Gastroesophageal sphincter (tissue), 4 donors: ENCODE results near the gene SMC6. TPM values are rescaled to one million over a fixed set of nuclear protein-coding genes. Genes with fewer than 3 reads are reported as not detected.

Experiments used
- ATAC-seq: fragments of 150-250 bp; one replicate; pipeline ENCODE4 v1.9.1; 2016; ENCODE audit warnings: mild to moderate bottlenecking, moderate library complexity
- H3K27ac ChIP-seq, 4 donors: fragments of 200-600 bp; sonication (generic) in 3 of 4; 1 replicate in 3 of 4; 2 replicates in 1 of 4; pipeline ENCODE4 v1.5.1; 2016 to 2019
- H3K27me3 ChIP-seq: fragments of 200-600 bp; sonication (generic); one replicate; pipeline ENCODE4 v1.5.1; 2019
- H3K36me3 ChIP-seq, 2 donors: fragments of 200-600 bp; sonication (generic); one replicate each; pipeline ENCODE4 v1.5.1; 2019; ENCODE audit warnings: control low read depth in 1 of 2
- H3K4me1 ChIP-seq, 3 donors: fragments of 200-600 bp; sonication (generic); 1 replicate in 2 of 3; 2 replicates in 1 of 3; pipeline ENCODE4 v1.5.1; 2016 to 2019; ENCODE audit warnings: control low read depth in 2 of 3
- H3K4me3 ChIP-seq, 2 donors: fragments of 200-600 bp; sonication (generic); one replicate each; pipeline ENCODE4 v1.5.1; 2019; ENCODE audit warnings: mild to moderate bottlenecking in 1 of 2, moderate library complexity in 1 of 2
- H3K9me3 ChIP-seq, 3 donors: fragments of 200-600 bp; sonication (generic); one replicate each; pipeline ENCODE4 v1.5.1; 2017 to 2019; ENCODE audit warnings: control low read depth in 2 of 3
- EP300 ChIP-seq: sonication (generic); formaldehyde crosslinking; IDR thresholded peaks from one replicate; pipeline ENCODE4 v1.6.1; 2017; ENCODE audit warnings: antibody characterized with exemption, mild to moderate bottlenecking
- POLR2A ChIP-seq, 2 donors: fragments of 450-650 bp; IDR thresholded peaks; one replicate each; pipeline ENCODE4 v1.6.1; 2017; ENCODE audit warnings: antibody characterized with exemption in 2 of 2, mild to moderate bottlenecking in 2 of 2, moderate library complexity in 1 of 2
- POLR2AphosphoS5 ChIP-seq: sonication (generic); formaldehyde crosslinking; IDR thresholded peaks from one replicate; pipeline ENCODE4 v1.6.1; 2017; ENCODE audit warnings: antibody characterized with exemption
- WGBS, 2 donors: methylation state at CpG; one replicate each; pipeline ENCODE4 v1.1.5; 2018; ENCODE audit warnings: low coverage in 1 of 2; 5-methylcytosine and 5-hydroxymethylcytosine counted together
- total RNA-seq, 4 donors: library from RNA; depleted of rRNA; stranded (reverse); fragments of >200 nt; gene quantifications; one replicate each; pipeline ENCODE4 v1.1.0, GENCODE V29; 2016
- TF ChIP-seq, protein P1 (sequence below), 4 experiments: fragments of 200-600 bp in 2 of 4; fragments of 450-650 bp in 2 of 4; sonication (generic) in 1 of 4; IDR thresholded peaks; one replicate each; pipeline ENCODE4 v1.5.1; 2017 to 2019; ENCODE audit warnings: antibody characterized with exemption in 4 of 4, mild to moderate bottlenecking in 2 of 4, moderate library complexity in 2 of 4

SMC6 gene
- total RNA-seq, 4 donors from 2014 or later: 11.2 to 16.7 (median 14.1) TPM

DNA sequence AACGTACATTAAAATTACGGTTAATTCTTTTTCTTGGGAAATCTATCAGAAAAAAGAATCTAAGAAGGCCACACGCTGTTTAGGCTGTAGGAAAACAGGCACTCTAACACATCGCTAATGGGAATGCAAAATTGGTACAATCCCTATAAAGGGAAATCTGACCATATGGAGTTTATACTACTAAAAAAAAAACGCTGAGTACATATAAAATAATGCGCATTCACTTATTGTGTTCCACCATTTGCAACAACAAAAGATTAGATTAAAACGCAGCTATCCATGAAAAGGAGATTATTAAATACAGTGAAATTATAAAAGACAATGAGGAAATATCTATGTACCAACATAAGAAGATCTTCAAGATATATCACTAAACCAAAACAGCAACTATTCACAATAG, 62.8 kb downstream of the SMC6 start:
- no peaks in the 10 kb centered on the region for H3K27me3 ChIP-seq
- no peak overlapping the region for H3K4me3 ChIP-seq
- WGBS, 2 donors: 95 to 99% methylated on average over 7 of the region's 7 CpGs
- no peaks in the 10 kb centered on the region for H3K4me1 ChIP-seq
- ATAC-seq: no peak
- no peak overlapping the region for H3K27ac ChIP-seq
- no peak for TF ChIP-seq EP300
- TF ChIP-seq POLR2AphosphoS5: no peak
- no peak for TF ChIP-seq POLR2A (IDR thresholded peaks at IDR 0.05)
- TF ChIP-seq, protein P1, sequence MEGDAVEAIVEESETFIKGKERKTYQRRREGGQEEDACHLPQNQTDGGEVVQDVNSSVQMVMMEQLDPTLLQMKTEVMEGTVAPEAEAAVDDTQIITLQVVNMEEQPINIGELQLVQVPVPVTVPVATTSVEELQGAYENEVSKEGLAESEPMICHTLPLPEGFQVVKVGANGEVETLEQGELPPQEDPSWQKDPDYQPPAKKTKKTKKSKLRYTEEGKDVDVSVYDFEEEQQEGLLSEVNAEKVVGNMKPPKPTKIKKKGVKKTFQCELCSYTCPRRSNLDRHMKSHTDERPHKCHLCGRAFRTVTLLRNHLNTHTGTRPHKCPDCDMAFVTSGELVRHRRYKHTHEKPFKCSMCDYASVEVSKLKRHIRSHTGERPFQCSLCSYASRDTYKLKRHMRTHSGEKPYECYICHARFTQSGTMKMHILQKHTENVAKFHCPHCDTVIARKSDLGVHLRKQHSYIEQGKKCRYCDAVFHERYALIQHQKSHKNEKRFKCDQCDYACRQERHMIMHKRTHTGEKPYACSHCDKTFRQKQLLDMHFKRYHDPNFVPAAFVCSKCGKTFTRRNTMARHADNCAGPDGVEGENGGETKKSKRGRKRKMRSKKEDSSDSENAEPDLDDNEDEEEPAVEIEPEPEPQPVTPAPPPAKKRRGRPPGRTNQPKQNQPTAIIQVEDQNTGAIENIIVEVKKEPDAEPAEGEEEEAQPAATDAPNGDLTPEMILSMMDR (IDR thresholded peaks at IDR 0.05): no peak
- H3K36me3 ChIP-seq: peaks cover 0 to 82% of the 10 kb centered on the region in 2 donors
- H3K9me3 ChIP-seq: no peaks in the 10 kb centered on the region

DNA sequence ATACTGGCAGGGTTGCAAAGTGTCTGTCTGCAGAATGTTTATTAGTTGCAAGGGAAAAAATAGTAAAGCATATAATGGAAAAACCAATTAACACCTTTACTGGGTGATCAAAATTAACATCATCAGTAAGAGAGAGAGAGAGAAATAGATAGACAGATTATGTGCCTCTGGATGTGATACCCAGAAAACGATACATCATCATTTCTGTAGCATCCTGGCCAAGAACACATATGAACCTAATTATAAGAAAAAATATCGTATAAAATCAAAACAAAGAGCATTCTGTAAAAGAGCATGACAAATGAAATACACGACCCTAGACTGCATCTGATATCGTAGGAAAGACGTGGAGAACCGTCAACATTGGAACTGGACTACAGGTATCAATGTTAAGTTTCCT, 64.6 kb downstream of the SMC6 start:
- no peaks in the 10 kb centered on the region for H3K4me1 ChIP-seq
- ATAC-seq: no peak
- no peak overlapping the region for H3K4me3 ChIP-seq
- TF ChIP-seq, protein P1 (IDR thresholded peaks at IDR 0.05): no peak
- no peak for TF ChIP-seq EP300
- no peak for TF ChIP-seq POLR2AphosphoS5
- no peaks in the 10 kb centered on the region for H3K27me3 ChIP-seq
- no peak overlapping the region for H3K27ac ChIP-seq
- H3K36me3 ChIP-seq: peaks cover 0 to 75% of the 10 kb centered on the region in 2 donors
- H3K9me3 ChIP-seq: no peaks in the 10 kb centered on the region
- 76 to 92% methylated on average over 3 to 6 of the region's 6 CpGs for WGBS, 2 donors

GRCh38 chr2:17688600-17688999, 65.0 kb downstream of the SMC6 start:
- Histone ChIP-seq H3K27ac (no peak overlapping the region), H3K9me3 (no peaks in the 10 kb centered on the region), H3K4me1 (no peaks in the 10 kb centered on the region), H3K36me3 (peaks cover 0 to 75% of the 10 kb centered on the region in 2 donors), H3K27me3 (no peaks in the 10 kb centered on the region), H3K4me3 (no peak overlapping the region)
- TF ChIP-seq EP300 (no peak), POLR2AphosphoS5 (no peak)
- WGBS, 2 donors: 60 to 69% methylated on average over 1 of the region's 1 CpG
- no peak for ATAC-seq

DNA sequence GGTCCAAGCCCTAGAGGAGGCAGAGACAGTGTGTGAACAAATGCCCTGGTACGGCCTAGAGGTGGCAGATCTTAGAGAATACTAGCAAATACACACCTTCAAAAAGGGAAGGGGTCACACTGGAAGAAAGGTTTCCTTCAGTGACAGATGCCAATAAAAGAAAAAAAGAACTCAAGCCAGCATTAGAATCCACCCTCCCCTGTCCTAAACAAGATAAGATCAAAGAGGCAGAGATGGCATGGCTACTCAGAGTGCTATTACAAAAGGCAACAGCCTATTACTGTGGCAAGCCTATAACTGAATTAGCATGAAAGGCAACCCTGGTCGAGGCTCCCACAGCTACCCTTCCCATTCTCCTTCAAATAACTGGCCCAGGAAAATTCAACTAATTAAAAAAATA, 69.6 kb downstream of the SMC6 start:
- H3K4me3 ChIP-seq: no peak overlapping the region
- no peaks in the 10 kb centered on the region for H3K27me3 ChIP-seq
- H3K27ac ChIP-seq: no peak overlapping the region
- TF ChIP-seq EP300 (no peak), POLR2A (IDR thresholded peaks at IDR 0.05) (no peak), POLR2AphosphoS5 (no peak)
- H3K4me1 ChIP-seq: no peaks in the 10 kb centered on the region
- no peaks in the 10 kb centered on the region for H3K9me3 ChIP-seq
- no peak for ATAC-seq
- WGBS, 2 donors: 82 to 100% methylated on average over 2 of the region's 2 CpGs
- peaks cover 0 to 67% of the 10 kb centered on the region in 2 donors for H3K36me3 ChIP-seq

DNA sequence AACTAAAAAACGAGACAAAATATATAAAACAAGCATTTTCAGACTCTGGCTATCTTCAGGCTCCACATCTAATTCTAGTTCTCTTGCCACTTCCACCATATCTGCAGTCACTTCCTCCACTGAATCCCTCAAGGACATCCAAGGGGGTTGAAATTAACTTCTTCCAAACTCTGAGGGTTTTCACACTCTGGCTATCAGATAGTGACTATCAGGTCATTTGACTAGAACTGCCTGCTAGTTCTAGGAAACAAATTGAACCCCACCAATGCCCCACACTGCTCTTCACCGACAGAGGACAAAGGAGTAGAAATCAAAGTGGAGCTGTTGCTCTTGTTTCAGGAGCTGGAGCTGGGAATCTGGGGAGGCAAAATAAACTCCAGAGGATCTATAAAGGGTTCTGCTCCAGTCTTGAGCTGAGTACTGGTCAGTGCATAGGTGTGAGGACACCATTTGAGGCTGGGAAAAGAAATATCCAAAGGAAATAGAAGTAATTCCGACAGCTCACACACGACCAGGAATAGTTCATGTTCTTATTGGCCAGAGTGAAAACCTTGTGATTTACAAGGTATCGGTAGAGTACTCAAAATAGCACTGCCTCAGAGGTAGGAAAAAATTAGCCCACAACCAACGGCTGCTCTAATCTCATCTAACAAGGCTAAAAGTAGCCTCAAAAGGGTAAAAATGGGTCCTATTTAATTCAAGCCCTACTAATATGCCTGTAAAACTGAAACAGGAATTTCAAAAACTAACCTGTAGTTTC, 71.3 kb downstream of the SMC6 start:
- Histone ChIP-seq H3K27me3 (no peaks in the 10 kb centered on the region), H3K36me3 (peaks cover 0 to 60% of the 10 kb centered on the region in 2 donors), H3K27ac (no peak overlapping the region), H3K9me3 (no peaks in the 10 kb centered on the region), H3K4me1 (no peaks in the 10 kb centered on the region), H3K4me3 (no peak overlapping the region)
- WGBS, 2 donors: 82 to 83% methylated on average over 6 of the region's 6 CpGs
- TF ChIP-seq EP300: no peak
- ATAC-seq: no peak

GRCh38 chr2:17680119-17680518, 73.5 kb downstream of the SMC6 start:
- Histone ChIP-seq H3K4me1 (no peaks in the 10 kb centered on the region), H3K9me3 (no peaks in the 10 kb centered on the region), H3K27me3 (no peaks in the 10 kb centered on the region), H3K36me3 (peaks cover 0 to 47% of the 10 kb centered on the region in 2 donors), H3K4me3 (no peak overlapping the region), H3K27ac (no peak overlapping the region)
- no peak for TF ChIP-seq EP300
- no peak for TF ChIP-seq POLR2A (IDR thresholded peaks at IDR 0.05)
- TF ChIP-seq, protein P1 (IDR thresholded peaks at IDR 0.05): no peak
- TF ChIP-seq POLR2AphosphoS5: no peak
- WGBS, 2 donors: 85 to 95% methylated on average over 3 of the region's 3 CpGs
- ATAC-seq: no peak
